CD4-positive, alpha-beta T cell treated with Interleukin-12 subunit alpha and Interleukin-12 subunit beta, for 1 hour (primary cell): Measurements from ENCODE around the gene OPCML.

ENCODE experiments used
- DNase-seq: peaks from one replicate; pipeline ENCODE4 v3.0.0-alpha.2; 2020

The OPCML gene

DNA sequence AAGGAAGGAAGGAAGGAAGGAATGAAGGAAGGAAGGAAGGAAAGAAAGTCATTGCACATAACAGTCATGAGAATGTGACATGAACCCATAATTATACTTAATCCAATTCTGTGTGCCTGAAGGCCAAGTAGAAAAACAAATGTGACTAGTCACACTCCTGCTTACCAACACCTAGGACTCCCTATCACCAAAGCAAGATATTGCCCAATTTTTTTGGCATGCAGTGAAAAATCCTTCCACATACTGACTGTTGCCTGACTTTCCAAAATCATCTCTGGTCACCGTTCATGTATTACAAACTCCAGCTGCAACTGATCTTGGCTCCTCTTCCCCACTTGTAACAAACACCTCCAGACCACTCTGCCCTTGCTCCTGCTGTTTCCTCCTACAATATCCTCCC is 516.8 kb downstream of the OPCML start:
- DNase-seq, result no peak

- DNase-seq, result no peak
These were observed 518.0 kb downstream of the OPCML start for GRCh38 chr11:133014337-133014736.

GRCh38 chr11:133012803-133013202 is 519.5 kb downstream of the OPCML start:
- DNase-seq, result no peak

- no peak for DNase-seq
These were observed 520.7 kb downstream of the OPCML start for GRCh38 chr11:133011604-133012003.

DNA sequence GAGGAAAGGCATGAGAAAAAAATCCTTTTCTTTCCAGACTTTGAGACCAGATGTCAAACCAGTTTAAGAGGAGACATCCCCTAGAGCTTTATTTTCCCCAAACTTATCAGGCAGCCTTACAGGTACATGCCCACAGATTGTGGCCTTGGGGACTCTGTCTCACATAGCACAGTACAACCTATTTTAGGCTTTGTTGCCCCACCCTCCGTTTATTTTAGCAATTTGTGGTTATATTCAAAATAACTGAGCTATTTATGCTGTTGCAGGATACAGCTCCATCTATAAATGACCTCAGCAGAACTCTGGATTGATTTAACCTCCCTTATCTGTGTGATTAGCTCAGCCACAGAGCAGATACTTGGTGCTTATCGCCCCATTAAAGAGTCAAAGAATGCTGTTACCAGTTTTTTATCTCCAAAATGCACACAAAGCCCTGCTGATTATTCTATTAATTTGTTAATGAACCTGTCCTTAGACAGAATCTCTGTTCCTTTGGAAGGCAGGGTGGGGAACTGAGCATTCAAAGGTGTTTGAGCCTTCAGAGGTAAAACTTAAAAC is 525.2 kb downstream of the OPCML start:
- no peak for DNase-seq

GRCh38 chr11:133004369-133004768 is 527.9 kb downstream of the OPCML start:
- DNase-seq, result no peak

- no peak for DNase-seq
These were observed 532.8 kb downstream of the OPCML start for GRCh38 chr11:132999516-132999915.

- no peak for DNase-seq
These were observed 533.3 kb downstream of the OPCML start for GRCh38 chr11:132999031-132999430.

GRCh38 chr11:132997396-132997795 is 534.9 kb downstream of the OPCML start:
- DNase-seq, result no peak

- DNase-seq, result no peak
These were observed 537.3 kb downstream of the OPCML start for GRCh38 chr11:132994966-132995365.

DNA sequence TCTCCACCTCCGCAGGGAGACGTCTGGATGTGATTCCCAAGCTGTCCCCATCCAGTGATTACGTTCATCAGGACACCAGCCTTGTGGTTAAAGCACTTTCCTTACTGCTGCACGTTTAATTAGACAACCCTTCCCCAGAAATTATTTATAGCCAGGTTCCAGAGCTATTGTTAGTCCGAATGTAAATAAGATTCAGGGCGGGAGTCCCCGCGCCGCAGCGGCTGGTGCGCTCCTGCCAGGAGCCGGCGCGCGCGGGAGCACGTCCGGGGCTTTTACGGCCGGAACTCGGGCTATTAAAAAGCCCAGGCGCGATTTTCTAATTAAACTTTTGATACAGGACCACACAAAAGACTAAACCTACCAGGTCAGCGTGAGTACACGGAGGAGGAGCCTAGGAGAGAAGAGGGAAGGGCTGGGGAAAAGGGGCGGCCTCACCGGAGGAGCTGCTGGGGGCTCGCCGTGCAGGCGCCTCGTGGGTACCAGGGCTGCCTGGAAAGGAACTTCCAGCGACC is 538.3 kb downstream of the OPCML start:
- no peak for DNase-seq

GRCh38 chr11:132992838-132993631 is 539.3 kb downstream of the OPCML start:
- DNase-seq, result no peak

GRCh38 chr11:132988411-132988810 is 543.9 kb downstream of the OPCML start:
- no peak for DNase-seq

GRCh38 chr11:132987936-132988335 is 544.4 kb downstream of the OPCML start:
- no peak for DNase-seq

DNA sequence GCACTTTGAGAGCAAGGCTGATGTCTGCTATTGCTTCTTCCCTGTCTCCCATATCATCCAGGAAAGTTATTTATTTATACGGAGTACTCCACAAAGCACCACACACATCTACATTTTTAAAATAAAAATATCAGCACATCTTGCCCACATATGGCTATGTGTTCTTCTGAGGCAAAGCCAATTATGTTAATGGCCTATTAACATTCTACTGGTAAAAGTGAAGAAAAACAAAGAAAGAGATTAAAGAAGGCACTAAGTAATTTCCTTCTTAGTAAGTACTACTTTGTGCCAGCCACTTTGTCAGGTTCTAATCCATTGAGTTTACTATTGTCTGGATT is 548.7 kb downstream of the OPCML start:
- DNase-seq, result no peak

DNA sequence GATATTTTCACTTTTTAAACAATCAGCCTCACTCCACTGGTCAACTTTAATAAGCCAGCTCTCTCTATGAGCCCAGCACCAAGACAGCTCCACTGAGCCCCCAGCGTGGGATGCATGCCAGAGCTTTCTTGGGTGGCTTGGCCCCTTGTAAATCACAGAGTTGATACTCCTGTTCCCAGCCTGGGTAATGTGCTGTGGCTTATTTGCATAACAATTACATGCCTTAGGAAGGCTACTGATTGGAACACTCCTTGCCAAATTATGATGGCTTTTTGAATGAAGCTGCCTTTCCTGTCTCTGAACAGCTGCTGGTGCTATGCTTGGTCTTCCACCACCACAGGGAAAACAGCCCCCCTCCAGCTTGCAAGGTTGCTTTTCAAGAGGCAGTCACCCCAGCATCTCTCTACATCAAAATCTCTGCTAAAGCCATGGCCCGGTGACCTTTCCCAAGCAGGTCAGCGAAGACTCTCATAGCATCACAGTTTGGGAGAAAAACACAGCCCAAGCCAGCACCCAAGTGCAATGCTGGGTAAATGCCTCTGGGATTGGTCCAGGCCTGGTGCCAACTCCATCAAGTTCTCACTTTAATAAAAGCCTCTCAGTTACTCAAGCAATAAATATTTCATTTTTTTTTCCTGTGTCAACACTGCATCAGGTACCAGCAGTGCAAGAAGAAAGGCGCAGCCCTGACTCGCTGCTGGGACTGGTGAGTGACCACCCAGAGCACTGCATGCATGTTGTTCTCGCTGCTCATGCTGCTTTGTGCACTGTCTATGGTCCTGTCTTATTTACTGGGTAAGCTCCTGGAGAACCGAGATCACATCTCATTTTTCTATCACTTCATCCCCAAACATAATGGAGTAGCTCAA is 549.3 kb downstream of the OPCML start:
- no peak for DNase-seq

DNA sequence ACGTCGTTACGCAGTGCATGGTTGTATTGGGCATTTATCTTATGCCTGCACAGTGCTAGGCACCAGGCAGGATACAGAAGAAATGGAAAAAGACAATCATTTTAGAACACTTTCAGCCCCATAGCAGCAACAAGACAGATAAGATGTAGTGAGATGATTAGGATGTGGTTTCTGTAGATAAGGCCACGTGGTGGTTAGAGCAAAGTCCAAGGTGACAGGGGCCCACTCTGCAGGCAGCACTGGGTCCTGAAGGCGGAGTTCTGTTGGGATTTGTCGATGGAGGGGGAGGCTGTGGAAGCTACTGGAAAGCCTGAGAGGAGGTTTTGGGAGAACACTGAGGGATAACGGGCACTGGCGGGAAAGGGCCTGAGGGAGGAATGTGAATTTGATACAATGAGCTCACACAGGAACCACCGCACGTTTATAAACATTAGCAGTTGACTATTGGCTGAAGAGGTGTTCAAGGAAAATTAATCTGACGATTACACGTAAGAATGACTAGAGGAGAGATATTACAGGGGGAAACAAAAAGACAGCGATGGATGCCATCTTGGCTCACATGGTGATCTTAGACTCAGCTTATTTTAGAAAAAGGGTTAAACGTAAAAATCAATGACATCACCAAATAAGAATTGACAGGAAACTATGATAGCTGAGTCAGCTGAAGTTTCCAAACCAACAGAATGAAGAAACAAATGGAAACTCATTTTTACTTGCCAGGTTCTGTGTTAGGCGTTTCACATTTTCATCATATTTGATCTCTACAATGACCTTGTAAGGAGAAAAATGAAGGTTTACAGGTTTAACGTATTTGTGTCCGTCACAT is 551.0 kb downstream of the OPCML start:
- DNase-seq, result no peak

GRCh38 chr11:132980670-132981069 is 551.6 kb downstream of the OPCML start:
- no peak for DNase-seq

- DNase-seq, result no peak
These were observed 554.6 kb downstream of the OPCML start for GRCh38 chr11:132977746-132978145.

DNA sequence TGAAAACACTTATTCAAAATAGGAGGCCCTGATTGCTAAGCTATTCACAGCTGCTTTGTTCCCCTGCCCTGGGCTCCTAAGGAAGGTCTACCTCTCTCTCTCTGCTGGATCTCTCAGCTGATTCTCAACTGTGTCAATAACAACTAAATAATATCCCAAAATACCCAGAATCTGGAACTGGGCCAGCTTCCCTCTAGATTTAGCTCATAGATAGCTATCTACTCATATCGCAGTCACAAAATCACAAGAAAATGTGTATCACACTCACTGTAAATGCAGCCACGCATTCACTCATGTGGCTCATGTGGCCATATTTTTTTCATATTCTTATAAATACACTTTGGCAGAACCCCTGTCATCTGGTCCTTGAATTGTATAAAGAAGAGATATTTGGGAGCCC is 555.1 kb downstream of the OPCML start:
- DNase-seq, result no peak

DNA sequence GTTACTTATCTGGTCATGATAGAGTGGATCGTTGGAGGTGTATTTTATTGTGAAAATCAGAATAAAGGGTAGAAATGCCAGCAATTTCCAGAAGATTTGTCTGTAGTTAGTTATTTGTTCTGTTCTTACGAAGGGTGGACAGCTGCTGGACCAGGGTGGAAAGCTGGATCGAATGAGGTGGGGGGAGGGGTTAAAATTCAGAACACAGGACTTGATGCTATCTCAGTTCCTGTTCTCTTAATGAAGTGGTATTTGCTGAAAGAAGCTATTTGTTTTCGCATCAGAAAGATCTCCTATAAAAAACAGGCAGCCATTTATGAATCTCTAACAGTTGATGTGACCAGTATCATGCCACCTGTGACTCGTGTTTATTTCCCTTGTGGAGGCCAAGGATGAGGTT is 556.2 kb downstream of the OPCML start:
- DNase-seq, result no peak

- DNase-seq, result no peak
These were observed 558.6 kb downstream of the OPCML start for GRCh38 chr11:132973686-132974085.

DNA sequence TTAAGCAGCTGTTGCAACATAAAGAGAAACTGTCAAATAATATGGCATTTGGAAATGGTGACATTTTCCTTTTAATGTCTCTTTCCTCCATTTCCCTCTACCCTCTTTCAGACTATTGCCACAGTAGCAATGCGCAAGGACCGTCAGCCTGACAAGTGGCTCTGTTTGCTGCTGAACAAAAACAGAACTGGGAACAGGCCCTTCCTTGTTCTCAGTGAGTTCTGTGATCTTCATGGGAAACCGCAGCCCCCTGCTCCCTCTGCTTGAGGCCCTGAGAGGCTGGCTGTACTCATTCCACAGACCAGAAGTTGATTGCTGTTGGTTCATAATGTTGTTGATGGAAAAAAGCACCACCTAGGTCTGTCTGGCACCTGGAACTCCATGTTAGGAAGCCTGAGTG is 559.7 kb downstream of the OPCML start:
- DNase-seq, result no peak
